ENCODE measurements around the gene ACHE. TPM values are rescaled to one million over a fixed set of nuclear protein-coding genes. Genes with fewer than 3 reads are reported as not detected.

The ACHE gene
- polyA plus RNA-seq, 1 of the 3 experiments (the other 2 are of a cell fraction): 1.8 TPM

GRCh38 chr7:100854146-100854895, 41.4 kb downstream of the ACHE start:
- ChIA-PET POLR2A (interaction anchor here (0.8 to 2.9 kb wide), 2 partner anchors 21 to 54 kb away, joined by 3 to 30 read pairs; partner anchors contain the start of gene SRRT), CTCF (interaction anchor here (0.6 to 19.3 kb wide), 9 partner anchors 11 to 221 kb away, joined by 3 to 398 read pairs (median 5); partner anchors contain the start of genes EPO, GIGYF1 and POP7)
- Histone ChIP-seq H3K9ac (no peak overlapping the region), H3K9me2 (no peaks in the 10 kb centered on the region), H3K79me2 (ENCODE audit: insufficient read depth) (peaks cover 28% of the 10 kb centered on the region; the same call in 1 of the 2 replicates), H4K20me1 (ENCODE audit: insufficient read depth) (no peaks in the 10 kb centered on the region), H3K36me3 (replicated peaks in 1 of 2; ENCODE audit: control insufficient read depth in 1 of 2, insufficient read depth in 2 of 2, low read length in 1 of 2) (no peaks in the 10 kb centered on the region), H3K4me1 (ENCODE audit: control insufficient read depth in 1 of 2, insufficient read depth in 2 of 2, low read depth in 1 of 2, low read length in 1 of 2) (peaks cover 7% of the 10 kb centered on the region in 2 experiments; a peak in 2 of 4 replicates), H3K4me3 (ENCODE audit: low read depth in 2 of 2, low read length in 1 of 2) (no peak overlapping the region), H3K27ac (ENCODE audit: low read depth in 2 of 2, low read length in 1 of 2) (no peak overlapping the region), H3F3A (replicated peaks; ENCODE audit: insufficient read depth) (no peaks in the 10 kb centered on the region), H2AFZ (ENCODE audit: low read depth) (no peak overlapping the region), H3K27me3 (ENCODE audit: insufficient read depth) (no peaks in the 10 kb centered on the region), H3K9me3 (no peaks in the 10 kb centered on the region), H3K4me2 (0 out of 2 replicates have a peak overlapping the region, but pooled peaks have one; percentile 98)
- DNase-seq: no peak
- TF ChIP-seq EP300 (IDR thresholded peaks at IDR 0.05; ENCODE audit: borderline replicate concordance in 1 of 2, low read depth in 1 of 2, low read length in 1 of 2) (no peak), RXRA (IDR thresholded peaks at IDR 0.05; ENCODE audit: borderline replicate concordance, low read depth) (no peak), MAX (IDR thresholded peaks at IDR 0.05; ENCODE audit: low read depth) (no peak), RAD21 (IDR thresholded peaks at IDR 0.05; ENCODE audit: low read length) (no peak), FOXJ3 (CRISPR knock-in tag; IDR thresholded peaks at IDR 0.05) (no peak), IRF3 (IDR thresholded peaks at IDR 0.05; ENCODE audit: low read depth, low read length) (no peak), REST (IDR thresholded peaks at IDR 0.05; ENCODE audit: low read depth, low read length) (no peak)
- WGBS (ENCODE audit: low lambda C conversion rate): 91% methylated on average over 14 of the region's 14 CpGs

Measured in SK-N-SH (cell line).